Neural progenitor cell (in vitro differentiated cells): ENCODE data around the gene CHRNA4. TPM values are rescaled to one million over a fixed set of nuclear protein-coding genes. Genes with fewer than 3 reads are reported as not detected.

Experiments
- DNase-seq: peaks from one replicate; pipeline ENCODE4 v3.0.0-alpha.2; 2016; ENCODE audit warnings: low spot score
- H2AFZ ChIP-seq: fragments of 200-600 bp; sonication (generic); replicated peaks from 2 replicates; pipeline ENCODE4 v1.6.1; 2016; ENCODE audit warnings: antibody characterized with exemption
- H3F3A ChIP-seq: fragments of 200-600 bp; sonication (generic); 2 replicates; pipeline ENCODE4 v1.6.1; 2016; ENCODE audit warnings: antibody characterized with exemption, low read depth
- H3K27ac ChIP-seq: fragments of 200-600 bp; sonication (generic); 2 replicates; pipeline ENCODE4 v1.5.1; 2016; ENCODE audit warnings: mild to moderate bottlenecking
- H3K27me3 ChIP-seq: fragments of 200-600 bp; sonication (generic); 2 replicates; pipeline ENCODE4 v1.6.1; 2016; ENCODE audit warnings: mild to moderate bottlenecking, moderate library complexity
- H3K36me3 ChIP-seq: fragments of 200-600 bp; sonication (generic); 2 replicates; pipeline ENCODE4 v1.5.1; 2016
- H3K4me1 ChIP-seq: fragments of 200-600 bp; sonication (generic); 2 replicates; pipeline ENCODE4 v1.6.1; 2016; ENCODE audit warnings: mixed run types
- H3K4me2 ChIP-seq: fragments of 200-600 bp; sonication (generic); 2 replicates; pipeline ENCODE4 v1.6.1; 2016
- H3K4me3 ChIP-seq: fragments of 200-600 bp; sonication (generic); 2 replicates; pipeline ENCODE4 v1.5.1; 2016
- H3K79me2 ChIP-seq: fragments of 200-600 bp; sonication (generic); 2 replicates; pipeline ENCODE4 v1.6.1; 2016; ENCODE audit warnings: low read depth
- H3K9ac ChIP-seq: fragments of 200-600 bp; sonication (generic); 2 replicates; pipeline ENCODE4 v1.6.1; 2016
- H3K9me3 ChIP-seq: fragments of 200-600 bp; sonication (generic); 2 replicates; pipeline ENCODE4 v1.5.1; 2016; ENCODE audit warnings: low read depth
- H4K20me1 ChIP-seq: fragments of 200-600 bp; sonication (generic); 2 replicates; pipeline ENCODE4 v1.6.1; 2016; ENCODE audit warnings: low read depth
- H3K27ac Mint-ChIP-seq: 3 replicates; pipeline ENCODE4 v1.8.0; 2021; ENCODE audit warnings: mixed read lengths
- H3K27me3 Mint-ChIP-seq: 2 replicates; pipeline ENCODE4 v1.8.0; 2022; ENCODE audit warnings: low read depth, mild to moderate bottlenecking, inconsistent platforms, moderate library complexity, mixed read lengths; ENCODE audit not compliant: insufficient read depth
- H3K36me3 Mint-ChIP-seq: 3 replicates; pipeline ENCODE4 v1.8.0; 2021; ENCODE audit warnings: mixed read lengths
- H3K4me1 Mint-ChIP-seq: 3 replicates; pipeline ENCODE4 v1.8.0; 2021; ENCODE audit warnings: mixed read lengths
- H3K4me3 Mint-ChIP-seq: 3 replicates; pipeline ENCODE4 v1.8.0; 2021; ENCODE audit warnings: mild to moderate bottlenecking, moderate library complexity, mixed read lengths
- H3K9me3 Mint-ChIP-seq: 3 replicates; pipeline ENCODE4 v1.8.0; 2020; ENCODE audit warnings: mixed read lengths
- EZH2 ChIP-seq: fragments of 200-600 bp; sonication (generic); IDR thresholded peaks from 2 replicates; pipeline ENCODE4 v1.6.1; 2017; ENCODE audit warnings: antibody characterized with exemption, mild to moderate bottlenecking, moderate library complexity
- EZH2phosphoT487 ChIP-seq: fragments of 200-600 bp; sonication (generic); IDR thresholded peaks from 2 replicates; pipeline ENCODE4 v1.6.1; 2017; ENCODE audit warnings: antibody characterized with exemption
- total RNA-seq: library from RNA; depleted of rRNA; stranded (reverse); fragments of >200 nt; gene quantifications from 2 replicates; pipeline ENCODE4 v1.2.3, GENCODE V29; 2015; ENCODE audit warnings: low replicate concordance
- TF ChIP-seq, protein P1 (sequence below): fragments of 200-600 bp; sonication (generic); IDR thresholded peaks from 2 replicates; pipeline ENCODE4 v1.5.1; 2017; ENCODE audit warnings: antibody characterized with exemption, mild to moderate bottlenecking

The CHRNA4 gene
- total RNA-seq, 1 donor from 2014 or later, result not detected

GRCh38 chr20:63405102-63405730 lies 44.1 kb upstream of the CHRNA4 start:
- H3K4me3 ChIP-seq, result no peak overlapping the region
- Mint-ChIP-seq H3K9me3 (no peaks in the 10 kb centered on the region), H3K27me3 (peaks cover 11% of the 10 kb centered on the region), H3K36me3 (no peaks in the 10 kb centered on the region), H3K4me3 (no peak overlapping the region), H3K27ac (no peak overlapping the region), H3K4me1 (peaks cover 11% of the 10 kb centered on the region)
- no peaks in the 10 kb centered on the region for H4K20me1 ChIP-seq
- no peak overlapping the region for H3K4me2 ChIP-seq
- H3K27me3 ChIP-seq, result no peaks in the 10 kb centered on the region
- no peak for DNase-seq
- no peak for TF ChIP-seq EZH2phosphoT487
- no peak for TF ChIP-seq EZH2
- TF ChIP-seq, protein P1, sequence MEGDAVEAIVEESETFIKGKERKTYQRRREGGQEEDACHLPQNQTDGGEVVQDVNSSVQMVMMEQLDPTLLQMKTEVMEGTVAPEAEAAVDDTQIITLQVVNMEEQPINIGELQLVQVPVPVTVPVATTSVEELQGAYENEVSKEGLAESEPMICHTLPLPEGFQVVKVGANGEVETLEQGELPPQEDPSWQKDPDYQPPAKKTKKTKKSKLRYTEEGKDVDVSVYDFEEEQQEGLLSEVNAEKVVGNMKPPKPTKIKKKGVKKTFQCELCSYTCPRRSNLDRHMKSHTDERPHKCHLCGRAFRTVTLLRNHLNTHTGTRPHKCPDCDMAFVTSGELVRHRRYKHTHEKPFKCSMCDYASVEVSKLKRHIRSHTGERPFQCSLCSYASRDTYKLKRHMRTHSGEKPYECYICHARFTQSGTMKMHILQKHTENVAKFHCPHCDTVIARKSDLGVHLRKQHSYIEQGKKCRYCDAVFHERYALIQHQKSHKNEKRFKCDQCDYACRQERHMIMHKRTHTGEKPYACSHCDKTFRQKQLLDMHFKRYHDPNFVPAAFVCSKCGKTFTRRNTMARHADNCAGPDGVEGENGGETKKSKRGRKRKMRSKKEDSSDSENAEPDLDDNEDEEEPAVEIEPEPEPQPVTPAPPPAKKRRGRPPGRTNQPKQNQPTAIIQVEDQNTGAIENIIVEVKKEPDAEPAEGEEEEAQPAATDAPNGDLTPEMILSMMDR, result no peak
- H3K36me3 ChIP-seq, result no peaks in the 10 kb centered on the region
- no peaks in the 10 kb centered on the region for H3K9me3 ChIP-seq
- H3K27ac ChIP-seq, result no peak overlapping the region
- H3K79me2 ChIP-seq, result no peaks in the 10 kb centered on the region
- no peak overlapping the region for H2AFZ ChIP-seq
- no peaks in the 10 kb centered on the region for H3K4me1 ChIP-seq
- H3F3A ChIP-seq, result no peaks in the 10 kb centered on the region
- H3K9ac ChIP-seq, result no peak overlapping the region

DNA sequence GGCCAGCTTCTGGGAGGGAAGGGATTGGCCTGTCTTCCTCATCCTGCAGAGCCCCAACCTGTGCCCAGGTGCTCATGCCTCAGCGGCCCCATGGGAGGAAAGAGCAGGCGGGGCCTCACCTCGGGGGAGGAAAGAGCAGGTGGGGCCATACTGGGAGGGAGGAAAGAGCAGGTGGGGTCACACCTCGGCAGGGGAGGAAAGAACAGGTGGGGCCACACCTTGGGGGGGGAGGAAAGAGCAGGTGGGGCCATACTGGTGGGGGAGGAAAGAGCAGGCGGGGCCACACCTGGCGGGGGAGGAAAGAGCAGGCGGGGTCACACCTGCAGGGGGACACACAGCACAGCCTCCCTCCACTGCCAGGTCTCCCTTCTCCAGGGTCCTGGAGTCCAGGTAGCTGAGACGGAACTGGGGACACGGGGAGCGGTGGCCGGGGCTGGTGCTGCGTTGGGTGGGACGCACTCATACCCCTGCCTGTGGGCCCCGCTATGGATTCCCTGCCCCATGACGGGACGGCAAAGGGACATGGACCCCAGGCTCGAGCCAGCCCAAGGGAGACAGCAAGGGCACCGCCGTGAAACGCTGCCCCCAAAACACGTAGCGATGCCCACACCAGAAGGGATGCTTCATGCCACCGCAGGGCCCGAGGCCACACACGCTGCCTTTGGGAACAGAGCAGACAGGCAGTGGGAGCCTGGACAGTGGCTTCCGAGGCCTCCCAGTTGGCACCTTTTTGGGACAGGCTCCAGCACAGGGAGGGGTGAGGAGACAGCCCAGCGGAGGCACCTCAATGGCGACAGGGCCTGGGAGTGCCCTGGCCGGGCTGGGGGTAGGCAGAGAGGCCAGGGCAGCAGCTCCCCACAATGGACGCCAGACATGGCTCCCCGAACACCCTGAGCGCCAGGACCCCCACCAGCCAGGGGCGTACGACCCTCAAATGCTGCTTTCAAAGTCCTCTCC lies 43.3 kb upstream of the CHRNA4 start:
- no peak overlapping the region for H3K4me2 ChIP-seq
- no peaks in the 10 kb centered on the region for H3K36me3 Mint-ChIP-seq
- H3K27me3 Mint-ChIP-seq, result peaks cover 11% of the 10 kb centered on the region
- no peaks in the 10 kb centered on the region for H3K4me1 ChIP-seq
- no peaks in the 10 kb centered on the region for H3K9me3 Mint-ChIP-seq
- H3K4me1 Mint-ChIP-seq, result peaks cover 13% of the 10 kb centered on the region
- H3K79me2 ChIP-seq, result no peaks in the 10 kb centered on the region
- no peak overlapping the region for H3K4me3 Mint-ChIP-seq
- H3K9me3 ChIP-seq, result no peaks in the 10 kb centered on the region
- H3K36me3 ChIP-seq, result no peaks in the 10 kb centered on the region
- no peaks in the 10 kb centered on the region for H3K27me3 ChIP-seq
- no peaks in the 10 kb centered on the region for H4K20me1 ChIP-seq
- no peak overlapping the region for H3K27ac Mint-ChIP-seq
- no peaks in the 10 kb centered on the region for H3F3A ChIP-seq
- no peak for DNase-seq
- H3K4me3 ChIP-seq, result no peak overlapping the region
- no peak overlapping the region for H3K9ac ChIP-seq
- no peak overlapping the region for H3K27ac ChIP-seq
- no peak for TF ChIP-seq EZH2
- no peak for TF ChIP-seq EZH2phosphoT487
- no peak overlapping the region for H2AFZ ChIP-seq

GRCh38 chr20:63403403-63404105 lies 42.4 kb upstream of the CHRNA4 start:
- no peaks in the 10 kb centered on the region for H3F3A ChIP-seq
- Mint-ChIP-seq H3K27ac (no peak overlapping the region), H3K36me3 (no peaks in the 10 kb centered on the region), H3K9me3 (no peaks in the 10 kb centered on the region), H3K27me3 (peaks cover 11% of the 10 kb centered on the region), H3K4me3 (no peak overlapping the region), H3K4me1 (peaks cover 7% of the 10 kb centered on the region)
- H3K27me3 ChIP-seq, result no peaks in the 10 kb centered on the region
- no peaks in the 10 kb centered on the region for H3K79me2 ChIP-seq
- no peak overlapping the region for H2AFZ ChIP-seq
- no peak for TF ChIP-seq EZH2
- no peak for TF ChIP-seq EZH2phosphoT487
- TF ChIP-seq, protein P1, result no peak
- H3K27ac ChIP-seq, result no peak overlapping the region
- H3K9me3 ChIP-seq, result no peaks in the 10 kb centered on the region
- H3K9ac ChIP-seq, result no peak overlapping the region
- no peaks in the 10 kb centered on the region for H3K4me1 ChIP-seq
- H3K36me3 ChIP-seq, result no peaks in the 10 kb centered on the region
- no peak overlapping the region for H3K4me2 ChIP-seq
- DNase-seq, result no peak
- H4K20me1 ChIP-seq, result no peaks in the 10 kb centered on the region
- H3K4me3 ChIP-seq, result no peak overlapping the region
